Stimulated activated CD8-positive, alpha-beta memory T cell treated with anti-CD3 and anti-CD28 coated beads, Interleukin-7, amount 100 ng/mL, for 48 hours (primary cell): ENCODE data around the gene RSRC1.
A peak's percentile ranks its signal among the peaks of the same experiment; 100 is the strongest.
"Not testable (repeated sequence)": the region's sequence is repeated elsewhere in the genome, so short reads cannot be mapped to it uniquely, and the experiment has no call there.

Source experiments
- DNase-seq, 2 donors: peaks; one replicate each; pipeline ENCODE4 v3.0.0-alpha.2; 2020; ENCODE audit warnings: low read depth in 1 of 2; ENCODE audit errors: extremely low read depth in 1 of 2

The RSRC1 gene, protein sequence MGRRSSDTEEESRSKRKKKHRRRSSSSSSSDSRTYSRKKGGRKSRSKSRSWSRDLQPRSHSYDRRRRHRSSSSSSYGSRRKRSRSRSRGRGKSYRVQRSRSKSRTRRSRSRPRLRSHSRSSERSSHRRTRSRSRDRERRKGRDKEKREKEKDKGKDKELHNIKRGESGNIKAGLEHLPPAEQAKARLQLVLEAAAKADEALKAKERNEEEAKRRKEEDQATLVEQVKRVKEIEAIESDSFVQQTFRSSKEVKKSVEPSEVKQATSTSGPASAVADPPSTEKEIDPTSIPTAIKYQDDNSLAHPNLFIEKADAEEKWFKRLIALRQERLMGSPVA

DNA sequence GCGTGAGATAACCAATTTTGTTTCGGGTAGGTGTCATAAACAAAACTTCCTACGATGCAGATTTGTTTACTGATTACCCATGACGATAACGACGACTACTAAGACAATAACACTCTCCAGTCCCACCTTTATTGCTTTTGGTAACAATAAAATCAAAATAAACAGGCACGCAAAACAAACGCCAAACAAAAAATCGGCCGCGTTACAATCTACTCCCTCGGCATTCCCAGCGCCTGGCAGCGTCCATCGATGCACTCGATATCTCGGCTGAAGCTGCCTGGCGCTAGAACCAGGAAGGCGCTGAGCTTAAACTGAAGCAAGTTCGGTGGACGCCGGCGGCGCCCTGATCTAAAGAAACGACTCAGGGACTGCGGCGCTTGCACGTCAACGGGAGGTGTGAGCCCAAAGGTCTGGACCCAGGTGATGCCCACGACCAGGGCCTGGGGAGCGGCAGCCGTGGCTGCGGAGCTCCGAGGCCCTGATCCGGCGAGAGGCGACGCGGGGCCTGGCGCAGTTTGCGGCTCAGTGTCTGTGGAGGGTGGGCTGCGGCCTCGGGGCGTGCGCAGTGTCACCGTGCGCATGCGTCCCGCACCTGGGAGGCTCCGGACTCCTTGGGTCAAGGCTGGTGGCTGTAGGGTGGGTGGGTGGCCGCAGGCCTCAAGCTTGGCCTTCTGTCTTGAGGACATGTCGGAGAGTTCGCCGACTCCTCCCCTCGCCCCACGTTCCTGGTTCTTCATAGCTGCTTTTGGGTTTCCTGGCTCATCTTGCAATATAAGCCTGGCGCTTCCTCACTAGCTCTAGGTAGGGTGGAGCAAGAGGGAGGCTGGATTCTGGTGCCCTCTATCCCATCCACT lies at the start of gene RSRC1:
Gene RSRC1 (plus strand): TSS at position 286 of the 854 bp plus-strand sequence. CDS start 12,016 bp downstream, outside the sequence.
- peak; percentile 43 to 70 for DNase-seq

DNA sequence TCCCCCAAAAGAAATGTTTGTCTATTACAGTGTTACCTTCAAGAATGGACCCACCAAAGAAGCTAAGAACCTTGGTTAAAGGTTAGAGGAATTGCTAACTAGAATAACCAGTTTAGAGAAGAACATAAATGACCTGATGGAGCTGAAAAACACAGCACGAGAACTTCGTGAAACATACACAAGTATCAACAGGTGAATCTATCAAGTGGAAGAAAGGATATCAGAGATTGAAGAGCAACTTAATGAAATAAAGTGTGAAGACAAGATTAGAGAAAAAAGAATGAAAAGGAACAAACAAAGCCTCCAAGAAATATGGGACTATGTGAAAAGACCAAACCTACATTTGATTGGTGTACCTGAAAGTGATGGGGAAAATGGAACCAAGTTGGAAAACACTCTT lies 44.3 kb upstream of the RSRC1 start:
- not testable (repeated sequence) for DNase-seq

DNA sequence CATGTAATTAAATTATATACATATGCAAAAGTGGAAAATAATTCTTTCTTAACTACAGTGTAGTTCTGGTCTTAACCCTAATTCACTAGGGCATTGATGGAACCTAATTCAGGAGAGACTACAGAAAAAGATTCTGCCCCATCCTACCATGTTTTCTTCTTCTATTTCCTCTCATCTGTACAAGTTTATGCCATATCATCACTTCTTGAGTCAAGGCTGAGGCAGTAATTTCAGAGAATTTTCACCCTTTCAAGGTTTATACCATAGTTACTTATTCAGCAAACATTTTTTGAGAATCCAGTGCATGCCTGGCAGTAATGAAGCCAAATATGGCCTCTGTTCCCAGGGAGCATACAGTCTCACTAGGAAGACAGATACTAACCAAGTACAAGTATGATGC lies 37.1 kb upstream of the RSRC1 start:
- DNase-seq: no peak

DNA sequence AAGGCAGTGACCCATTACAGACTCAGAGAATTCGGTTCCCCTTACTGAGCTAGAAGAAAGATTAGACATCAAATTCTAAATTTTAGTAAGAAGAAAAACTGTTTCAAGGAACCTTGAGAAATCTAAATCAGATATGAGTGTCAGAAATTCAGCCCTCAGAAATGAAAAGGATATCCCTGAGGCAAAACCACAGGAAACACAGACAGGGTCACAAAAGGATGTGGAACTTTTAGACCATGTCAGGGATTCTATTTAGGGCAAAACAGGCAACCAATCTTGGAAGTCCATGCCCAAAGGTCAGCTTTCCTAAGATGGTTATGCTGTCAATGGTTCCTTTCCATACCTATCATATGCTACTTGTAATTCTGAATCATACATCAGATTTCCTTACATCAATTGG lies 35.3 kb upstream of the RSRC1 start:
- DNase-seq: no peak

DNA sequence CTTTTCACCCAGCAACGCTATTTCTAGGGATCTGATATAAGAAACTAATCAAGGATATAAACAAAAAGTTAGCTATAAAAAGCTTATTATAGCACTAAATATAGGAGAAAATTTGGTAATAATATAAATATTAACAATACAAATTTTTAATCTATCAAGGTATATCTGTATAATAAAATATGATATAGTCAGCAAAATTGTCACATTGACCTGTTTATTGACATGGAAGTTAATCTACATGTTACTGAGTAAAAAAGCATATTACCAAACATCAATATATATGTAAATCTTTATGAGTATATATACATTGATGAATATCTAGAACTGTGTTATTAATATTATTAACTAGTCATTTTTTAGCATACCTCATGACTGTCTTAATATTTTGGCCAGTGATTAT lies 30.3 kb upstream of the RSRC1 start:
- no peak for DNase-seq

DNA sequence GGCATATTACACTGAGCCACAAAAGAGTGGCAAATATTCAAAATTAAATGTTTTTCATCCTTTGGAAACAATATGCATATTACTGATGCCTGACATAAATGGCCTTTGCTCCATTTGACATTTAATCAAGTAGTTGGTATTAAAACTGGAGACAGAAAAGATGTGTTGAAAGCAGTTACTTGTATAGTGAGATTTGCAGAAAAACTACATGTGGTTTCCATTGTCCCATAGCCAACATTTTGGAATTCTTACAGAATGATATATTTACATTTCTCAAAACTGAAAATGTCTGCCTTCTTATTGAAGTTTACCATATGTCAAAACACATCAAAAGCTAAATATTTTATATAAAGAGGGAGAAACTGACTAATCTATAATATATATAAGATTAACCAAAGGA lies 25.2 kb upstream of the RSRC1 start:
- no peak for DNase-seq

DNA sequence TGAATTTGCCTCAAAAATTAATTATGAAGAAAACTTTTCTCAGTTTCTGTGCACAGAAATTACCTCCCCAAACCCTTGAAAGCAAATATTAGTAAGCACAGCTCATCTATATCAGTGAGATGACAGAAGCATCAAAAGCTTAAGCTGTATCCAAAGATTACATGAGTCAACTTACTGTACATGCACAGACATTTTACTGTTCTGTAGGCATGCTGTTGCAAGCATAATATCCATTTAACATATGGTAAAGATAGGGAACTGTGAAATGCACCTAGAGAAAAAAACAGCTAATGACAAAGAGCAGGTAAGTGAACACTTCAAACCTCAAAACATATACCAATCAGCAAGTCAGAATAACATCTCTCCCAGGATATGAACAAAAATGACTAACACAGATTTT lies 24.5 kb upstream of the RSRC1 start:
- DNase-seq: no peak

DNA sequence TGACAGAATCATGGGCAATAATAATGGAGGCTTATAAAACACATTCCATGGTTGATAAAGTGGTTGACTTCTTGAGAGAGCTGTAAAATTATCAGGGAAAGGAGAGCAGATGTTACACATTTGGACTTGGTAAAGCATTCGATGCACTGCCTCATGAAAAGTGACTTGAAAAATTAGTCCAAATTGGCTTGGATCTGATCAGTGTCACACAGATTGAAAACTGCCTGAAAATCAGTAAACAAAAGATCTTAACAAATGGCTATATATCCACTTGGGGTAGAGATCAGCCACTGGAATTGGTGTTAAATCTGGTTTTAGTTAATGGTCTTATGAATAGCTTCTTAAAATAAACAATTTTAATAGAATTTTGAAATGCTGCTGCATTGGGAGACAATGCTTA lies 24.0 kb upstream of the RSRC1 start:
- DNase-seq: no peak

DNA sequence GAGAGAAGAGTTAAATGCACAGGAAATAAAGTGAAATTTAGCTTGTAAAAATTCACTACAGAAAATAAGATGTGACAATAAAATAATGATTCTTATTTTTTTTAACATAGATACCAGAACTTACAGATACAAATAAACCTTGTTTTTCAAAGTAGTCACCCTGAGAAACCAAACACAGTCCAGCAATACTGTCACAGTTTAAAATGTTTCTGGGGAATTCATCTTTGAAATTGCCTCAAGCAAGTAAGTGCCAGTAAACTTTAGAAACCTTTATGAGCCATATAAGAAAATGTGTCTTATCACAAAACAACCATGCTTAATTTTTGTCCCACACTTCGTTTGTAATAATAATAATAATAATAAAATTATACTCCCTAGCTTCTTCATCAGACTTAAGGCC lies 23.5 kb upstream of the RSRC1 start:
- DNase-seq: no peak

DNA sequence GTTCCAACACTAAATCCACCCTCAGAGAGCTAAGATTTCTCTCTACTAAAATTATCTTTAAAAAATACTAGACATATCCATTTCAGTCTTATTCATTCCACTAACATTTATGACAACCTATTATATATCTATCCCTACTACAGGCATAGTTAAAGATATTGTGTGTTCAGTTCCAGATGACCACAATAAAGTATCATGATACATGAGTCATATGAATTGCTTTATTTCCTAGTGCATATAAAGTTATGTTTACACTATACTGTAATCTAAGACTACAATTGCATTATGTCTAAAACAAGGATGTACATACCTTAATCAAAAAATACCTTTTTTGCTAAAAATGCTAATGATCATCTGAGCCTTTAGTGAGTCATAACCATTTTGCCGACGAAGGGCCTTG lies 23.1 kb upstream of the RSRC1 start:
- DNase-seq: no peak

DNA sequence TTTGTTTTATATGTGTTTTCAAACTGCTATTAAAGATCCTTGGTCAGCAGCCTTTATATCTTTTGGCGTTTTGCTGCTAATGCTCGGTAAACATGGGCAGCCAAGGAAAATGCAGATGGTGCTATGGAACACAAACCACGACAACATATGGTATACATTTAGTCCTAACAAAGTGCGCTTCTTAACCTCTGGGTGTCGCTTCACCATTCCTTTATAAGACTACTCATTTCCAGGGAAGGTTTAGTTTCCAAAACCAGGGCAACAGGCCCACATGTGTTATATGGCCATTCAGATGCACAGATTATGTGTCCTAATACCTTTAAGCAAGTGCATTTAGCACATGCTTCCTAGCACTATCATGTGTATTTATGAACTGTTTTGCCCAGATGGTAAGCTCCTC lies 18.4 kb upstream of the RSRC1 start:
- no peak for DNase-seq

DNA sequence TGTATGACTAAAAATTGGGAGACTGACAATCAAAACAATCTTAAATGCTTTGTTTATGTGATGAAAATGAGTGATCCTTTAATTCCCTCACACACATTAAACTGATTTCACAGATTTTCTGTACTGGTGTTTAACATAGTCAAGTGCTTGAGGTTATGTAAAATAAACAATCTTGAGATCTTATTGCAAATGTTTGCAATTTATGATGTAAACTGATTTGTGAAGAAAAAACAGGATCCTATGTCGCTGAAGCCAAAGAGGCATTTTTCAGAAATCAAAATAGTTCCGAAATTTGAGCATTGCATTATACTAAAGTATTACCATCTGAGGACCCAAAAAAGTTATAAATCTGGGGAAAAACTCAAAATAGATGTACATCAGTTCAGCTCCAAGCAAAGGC lies 16.4 kb upstream of the RSRC1 start:
- DNase-seq: no peak

DNA sequence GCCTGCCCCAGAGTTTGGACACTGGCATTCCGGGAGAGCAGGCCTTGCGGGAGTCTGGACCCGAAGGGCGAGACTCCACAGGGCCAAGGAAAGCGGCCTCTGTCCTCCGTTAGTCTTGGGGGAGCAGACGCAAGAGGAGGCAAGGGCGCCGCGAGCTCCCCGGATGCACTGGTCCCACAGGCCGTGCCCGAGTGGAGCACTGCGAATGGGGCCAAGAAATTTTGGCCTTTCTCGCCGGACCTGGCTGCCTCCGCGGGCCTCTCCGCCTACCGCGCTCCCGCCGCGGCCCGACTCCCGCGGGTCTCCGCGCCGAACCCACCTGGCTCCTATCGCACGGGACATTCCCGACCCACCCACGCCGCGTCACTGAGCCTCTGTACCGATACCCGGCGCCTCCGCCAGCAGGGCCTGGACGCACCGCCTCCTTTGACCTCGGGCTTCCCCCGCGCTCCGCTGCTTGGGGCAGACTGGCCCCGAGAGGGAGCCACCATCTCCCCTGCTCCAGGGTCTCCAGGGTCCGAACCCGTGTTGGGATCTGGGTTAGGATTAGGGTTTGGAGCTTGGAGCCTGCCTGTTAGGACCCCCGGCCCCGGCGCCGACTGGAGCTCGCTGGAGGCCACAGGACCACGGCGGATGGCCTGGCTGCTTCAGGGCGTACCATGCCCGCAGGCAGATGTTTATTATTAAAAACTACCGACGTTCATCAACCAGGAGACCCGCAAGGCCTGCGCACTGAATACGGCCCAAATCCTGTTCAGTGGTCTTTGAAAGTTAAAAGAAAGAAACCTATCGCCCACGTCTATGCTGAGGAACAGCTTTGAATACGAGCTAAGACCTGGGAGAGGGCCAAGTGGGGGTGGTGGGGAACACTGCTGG lies 15.4 kb upstream of the RSRC1 start:
- no peak for DNase-seq

DNA sequence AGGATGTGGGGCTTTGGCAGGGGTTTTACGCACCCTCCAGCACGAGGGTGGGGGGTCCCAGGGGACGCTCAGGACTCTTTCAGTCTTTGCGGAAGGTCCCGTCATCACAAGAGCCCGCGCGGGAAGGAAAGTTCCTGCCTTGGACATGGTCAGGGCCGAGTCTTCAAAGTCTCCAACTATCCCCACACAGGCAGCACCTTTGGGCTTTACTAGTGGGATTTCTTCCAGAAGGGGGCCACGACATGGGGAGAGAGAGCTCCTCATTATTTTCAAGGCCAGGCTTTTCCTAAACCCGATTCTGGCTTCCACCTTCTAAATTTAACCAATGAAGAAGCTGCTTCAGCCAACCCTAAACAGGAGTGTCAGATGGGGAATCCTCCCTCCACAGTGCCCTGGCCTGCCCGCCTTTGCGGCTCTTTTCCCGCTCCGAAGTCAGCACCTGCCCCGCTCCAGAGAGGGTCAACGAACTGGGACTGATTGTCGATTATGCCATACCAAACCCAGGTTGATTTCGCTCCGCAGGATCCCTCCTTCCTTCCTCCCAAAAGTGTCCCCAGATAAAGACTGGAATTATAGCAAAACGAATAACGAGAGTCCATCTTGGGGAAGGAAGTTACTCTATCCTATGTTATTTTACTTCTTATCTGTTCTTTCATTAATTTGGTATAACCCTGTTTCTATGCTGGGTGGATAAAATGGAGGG lies 14.6 kb upstream of the RSRC1 start:
- no peak for DNase-seq

DNA sequence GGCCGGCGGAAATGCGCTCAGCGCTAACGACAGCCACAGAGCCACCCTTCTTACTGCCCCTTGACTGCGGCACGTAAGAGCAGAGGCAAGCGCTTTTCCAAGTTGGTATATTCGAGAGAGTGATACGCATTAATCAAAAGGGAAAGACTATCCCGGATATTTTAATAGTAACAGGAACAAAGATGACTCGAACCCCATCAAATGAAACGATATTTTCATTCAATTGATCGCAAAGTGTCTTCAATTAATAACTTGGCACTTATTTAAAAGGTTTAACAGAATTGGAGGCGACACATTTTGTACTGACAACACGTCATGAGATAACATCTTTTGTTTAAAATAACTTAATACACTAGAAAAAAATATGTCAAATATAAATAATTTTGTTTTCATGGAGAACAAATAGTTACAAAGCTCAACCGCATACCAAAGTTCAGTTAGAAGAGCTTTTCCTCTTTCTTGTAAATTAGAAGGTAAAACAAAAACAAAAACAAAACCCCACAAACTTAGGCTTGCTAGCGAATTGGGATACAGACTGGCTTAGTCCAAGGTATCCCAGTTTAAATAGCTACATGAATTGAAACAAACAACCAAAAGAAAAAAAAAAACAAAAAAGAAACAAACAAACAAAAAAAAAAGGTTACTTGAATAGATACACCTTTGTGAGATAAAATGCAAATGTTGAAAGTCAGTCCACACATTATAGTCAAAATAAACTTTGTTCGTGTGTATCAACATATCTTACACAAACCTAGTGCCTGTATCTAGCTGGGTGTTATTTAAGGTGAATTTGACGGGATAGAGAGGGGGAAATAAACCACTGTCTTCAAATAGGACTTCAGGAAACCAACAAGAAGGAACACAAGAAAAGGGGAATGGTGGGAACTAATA lies 13.8 kb upstream of the RSRC1 start:
- no peak for DNase-seq

DNA sequence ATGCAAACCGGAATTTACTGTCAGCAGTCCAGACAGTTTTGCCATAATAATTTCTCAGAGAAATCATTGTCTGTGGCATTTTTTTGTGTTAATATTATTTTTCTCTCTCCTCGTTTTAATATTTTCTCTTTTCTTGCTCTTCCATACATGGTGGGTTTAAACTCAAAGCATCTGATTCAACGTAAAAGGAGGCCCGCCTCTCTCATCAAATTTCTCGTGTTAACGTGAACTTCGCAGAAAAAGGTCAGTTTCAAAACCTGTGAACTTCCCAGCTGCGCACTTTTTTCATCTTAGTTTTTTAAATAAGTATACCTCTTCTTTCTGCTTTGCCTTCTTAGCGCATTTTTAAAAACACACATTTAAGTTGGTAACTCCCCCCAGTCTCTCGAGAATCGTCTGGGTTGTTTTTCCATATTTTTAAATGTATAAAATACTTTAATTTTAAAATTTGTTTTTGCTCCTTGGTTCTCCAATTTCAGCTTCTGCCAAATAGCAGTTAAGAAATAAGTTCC lies 12.8 kb upstream of the RSRC1 start:
- no peak for DNase-seq

DNA sequence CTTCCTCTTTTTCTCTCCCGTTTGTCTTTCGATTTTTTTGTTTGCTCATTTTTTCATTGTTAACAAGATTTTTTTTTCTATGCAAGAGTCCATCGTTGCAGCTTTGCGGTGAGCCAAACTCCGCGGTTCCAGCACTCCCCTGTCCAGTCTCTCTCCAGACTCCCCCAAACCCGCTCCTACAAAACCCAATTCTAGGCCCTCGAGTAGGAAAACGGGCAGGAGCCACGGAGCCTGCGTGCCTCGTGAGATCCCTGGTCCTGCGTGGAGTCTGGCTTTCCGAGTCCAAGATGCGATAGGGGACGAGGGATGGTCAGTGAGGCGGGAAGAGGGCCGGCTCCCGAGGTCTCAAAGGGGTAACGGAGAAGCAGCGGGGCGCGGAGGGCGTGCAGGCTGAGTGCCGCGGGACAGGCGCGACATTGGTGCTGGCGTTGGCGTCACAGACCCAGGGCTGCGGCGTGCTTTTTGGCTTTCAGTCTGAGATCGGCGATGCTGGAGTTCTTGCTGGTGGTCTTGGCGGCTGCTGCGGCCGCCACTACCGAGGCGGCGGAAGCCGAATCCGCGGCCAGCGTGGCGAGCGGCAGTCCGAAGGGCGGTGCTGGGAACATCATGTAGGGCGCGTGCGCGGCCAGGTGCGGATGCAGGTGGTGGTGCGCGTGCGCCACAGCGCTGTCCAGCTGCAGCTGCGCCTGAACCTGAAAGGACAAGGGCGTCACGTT lies 12.1 kb upstream of the RSRC1 start:
- peak; percentile 46 to 60 for DNase-seq

DNA sequence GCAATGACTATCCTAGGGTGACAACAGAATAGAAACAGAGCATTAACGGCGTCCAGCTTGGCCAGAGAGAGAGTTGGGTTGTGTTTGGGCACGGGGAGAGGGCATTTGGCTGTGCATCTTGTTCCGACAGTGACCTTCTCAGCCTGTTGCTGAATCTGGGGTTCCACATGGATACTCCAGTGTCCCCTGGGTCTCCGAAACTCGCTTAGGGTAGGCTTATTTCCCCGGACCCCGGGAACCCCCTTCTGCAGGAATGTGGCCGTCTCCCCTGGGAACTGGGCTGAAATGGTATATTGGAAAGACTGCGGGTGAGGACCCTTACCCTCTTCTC lies 11.6 kb upstream of the RSRC1 start:
- DNase-seq: no peak

DNA sequence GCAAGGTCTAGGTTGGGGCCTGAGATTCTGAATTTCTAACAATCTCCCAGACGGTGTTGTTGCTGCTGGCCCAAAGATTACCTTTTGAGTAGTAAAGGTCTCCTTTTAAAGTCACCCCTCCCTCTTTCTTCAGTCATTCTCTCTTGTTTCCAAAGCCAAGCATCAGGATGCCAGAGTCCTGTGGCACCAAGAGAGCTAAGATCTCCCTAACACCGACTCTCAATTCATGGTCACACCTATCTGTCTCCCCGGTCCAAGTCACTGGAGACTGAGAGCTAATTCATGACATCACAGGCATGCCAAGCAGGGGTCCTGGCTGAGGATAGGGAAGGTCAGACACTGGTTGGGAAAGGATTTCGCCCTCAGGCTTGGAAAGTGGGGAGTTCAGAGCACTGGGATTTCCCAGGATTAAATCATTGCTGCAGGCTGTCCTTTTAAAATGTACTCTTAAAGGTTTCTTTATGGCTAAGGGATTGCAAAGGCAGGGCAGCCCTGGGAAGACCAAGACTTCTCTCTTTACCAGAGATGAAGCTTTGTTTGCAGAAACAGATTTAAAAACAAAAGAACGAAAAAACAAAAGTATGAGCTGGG lies 11.0 kb upstream of the RSRC1 start:
- DNase-seq: no peak
